GM19372 (cell line): ENCODE data around the gene IL1RL2.

Experiments used
- ATAC-seq: cut with Tn5 transposase; IDR thresholded peaks from one replicate; pipeline ENCODE4 v1.9.1; 2021; ENCODE audit warnings: mild to moderate bottlenecking, low read depth, moderate library complexity; ENCODE audit not compliant: unreplicated experiment

Gene IL1RL2

DNA sequence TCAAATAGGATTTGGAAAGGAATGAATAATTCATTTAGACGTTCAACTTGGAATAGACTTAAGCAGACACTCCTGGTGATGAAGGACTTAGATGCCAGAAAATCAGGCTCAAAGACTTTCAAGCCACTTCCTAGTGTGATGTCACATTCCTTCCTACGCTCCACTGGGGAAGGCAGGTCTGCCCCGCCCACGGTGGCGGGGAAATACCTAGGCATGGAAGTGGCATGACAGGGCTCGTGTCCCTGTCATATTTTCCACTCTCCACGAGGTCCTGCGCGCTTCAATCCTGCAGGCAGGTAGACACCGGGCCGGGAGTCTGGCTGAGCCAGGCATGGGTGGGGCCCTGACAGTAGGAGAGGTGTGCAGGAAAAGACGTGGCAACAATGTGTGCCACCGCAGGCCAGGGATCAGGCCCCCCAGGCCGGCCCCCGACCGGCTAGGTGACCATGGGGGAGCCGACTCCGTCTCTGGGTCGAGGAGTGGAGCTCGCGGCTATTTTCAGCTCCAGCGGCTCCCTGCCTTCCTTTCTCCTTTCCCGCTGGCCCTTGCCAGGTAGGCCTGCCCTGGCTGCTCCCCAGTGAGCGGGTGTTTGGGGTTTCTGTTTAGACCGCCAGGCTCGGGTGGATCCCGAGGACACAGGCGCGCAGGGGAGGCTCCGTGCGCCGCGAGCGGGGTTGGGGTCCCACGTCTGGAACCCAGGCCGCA, at the start of gene IL1RL2:
IL1RL2 (plus strand) TSS at position 233 of the 705 bp plus-strand sequence. CDS start 845 bp downstream, outside the sequence.
- ATAC-seq: no peak

DNA sequence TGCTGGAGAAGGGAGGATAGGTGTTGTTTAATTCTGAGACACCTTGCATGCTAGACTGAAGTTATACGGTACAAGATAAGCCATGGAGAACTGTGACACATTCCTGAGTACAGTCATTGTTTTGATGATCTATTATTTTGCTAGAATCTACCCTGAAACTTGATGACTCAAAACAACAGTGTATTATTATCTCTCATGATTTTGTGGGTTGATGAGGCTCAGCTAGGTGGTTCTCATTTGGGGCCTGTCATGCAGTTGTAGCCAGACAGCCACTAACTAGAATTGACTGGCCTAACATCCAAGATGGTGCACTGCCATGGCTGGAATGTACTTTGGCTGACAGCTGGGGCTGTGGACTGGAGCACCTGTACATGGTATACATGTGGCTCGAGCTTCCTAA, 49.7 kb upstream of the IL1RL2 start:
- no peak for ATAC-seq

DNA sequence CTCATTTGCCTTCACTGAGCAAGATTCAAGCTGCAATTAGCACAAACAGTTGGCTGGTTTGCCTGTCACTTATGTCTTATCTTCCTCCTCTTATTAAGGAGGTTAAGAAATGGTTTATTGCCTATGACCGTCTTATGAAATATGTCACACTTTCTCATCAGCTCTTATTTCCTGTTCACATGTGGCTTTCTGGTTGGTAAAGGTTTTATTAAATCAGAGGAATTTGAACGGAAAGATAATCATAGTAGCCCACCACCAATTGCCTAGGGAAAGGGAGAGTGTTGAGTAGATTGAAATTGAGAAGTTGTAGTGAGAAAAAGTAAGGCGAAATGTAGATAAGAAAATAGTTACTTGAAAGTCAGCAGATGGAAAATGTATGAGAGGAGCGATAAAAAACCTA, 48.5 kb upstream of the IL1RL2 start:
- no peak for ATAC-seq

- ATAC-seq: no peak
Observed at GRCh38 chr2:102139851-102140250, 47.0 kb upstream of the IL1RL2 start.

GRCh38 chr2:102140377-102140776, 46.4 kb upstream of the IL1RL2 start:
- no peak for ATAC-seq

DNA sequence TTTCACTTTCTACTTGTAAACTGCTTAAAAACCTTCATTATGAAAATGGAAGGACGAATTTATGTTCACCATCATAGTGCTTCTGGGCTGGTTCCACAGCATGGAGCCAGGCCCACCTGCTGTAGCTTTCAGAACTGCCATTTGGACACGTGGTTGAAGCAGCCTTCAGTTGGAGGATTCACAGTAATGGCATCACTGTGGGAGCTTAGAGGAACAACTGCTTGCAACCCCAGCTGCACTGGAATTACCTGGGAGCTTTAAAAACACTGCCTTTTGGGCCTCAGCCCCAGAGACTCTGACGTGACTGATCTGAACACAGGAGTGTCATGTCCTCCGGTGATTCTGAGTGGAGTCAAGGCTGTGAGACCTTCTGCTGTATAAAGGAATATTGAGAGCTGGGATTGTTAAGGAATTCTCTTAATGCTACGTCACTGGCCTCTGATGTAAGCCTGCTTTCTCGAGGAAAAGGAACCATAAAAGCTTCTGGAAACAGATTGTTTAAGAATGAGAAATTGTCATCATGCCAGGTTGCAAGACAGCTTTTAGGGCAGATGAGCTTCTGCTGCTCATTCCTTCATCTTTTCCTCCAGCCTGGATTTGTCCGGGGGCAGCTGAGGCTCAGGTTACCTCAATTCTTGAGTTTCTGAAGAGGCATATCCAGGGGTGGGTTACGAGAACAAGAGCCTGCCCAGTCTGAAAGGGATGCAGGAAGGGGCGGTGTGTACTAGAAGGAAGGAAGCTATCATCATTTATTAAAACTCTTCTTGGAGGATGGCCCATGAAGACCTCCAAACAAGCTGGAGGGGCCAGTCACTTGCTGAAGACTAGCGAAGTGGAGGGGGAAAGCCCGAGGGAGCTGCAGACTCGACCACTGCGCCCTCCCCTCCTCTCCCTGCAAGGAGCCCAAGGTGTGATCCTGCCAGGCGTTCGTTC, 45.5 kb upstream of the IL1RL2 start:
- no peak for ATAC-seq

- no peak for ATAC-seq
Observed at GRCh38 chr2:102141970-102142828, 44.6 kb upstream of the IL1RL2 start, which contains the start of gene IL1R1. IL1R1 (plus strand) TSS chr2:102142746; CDS start chr2:102157725, 14,979 bp downstream.

DNA sequence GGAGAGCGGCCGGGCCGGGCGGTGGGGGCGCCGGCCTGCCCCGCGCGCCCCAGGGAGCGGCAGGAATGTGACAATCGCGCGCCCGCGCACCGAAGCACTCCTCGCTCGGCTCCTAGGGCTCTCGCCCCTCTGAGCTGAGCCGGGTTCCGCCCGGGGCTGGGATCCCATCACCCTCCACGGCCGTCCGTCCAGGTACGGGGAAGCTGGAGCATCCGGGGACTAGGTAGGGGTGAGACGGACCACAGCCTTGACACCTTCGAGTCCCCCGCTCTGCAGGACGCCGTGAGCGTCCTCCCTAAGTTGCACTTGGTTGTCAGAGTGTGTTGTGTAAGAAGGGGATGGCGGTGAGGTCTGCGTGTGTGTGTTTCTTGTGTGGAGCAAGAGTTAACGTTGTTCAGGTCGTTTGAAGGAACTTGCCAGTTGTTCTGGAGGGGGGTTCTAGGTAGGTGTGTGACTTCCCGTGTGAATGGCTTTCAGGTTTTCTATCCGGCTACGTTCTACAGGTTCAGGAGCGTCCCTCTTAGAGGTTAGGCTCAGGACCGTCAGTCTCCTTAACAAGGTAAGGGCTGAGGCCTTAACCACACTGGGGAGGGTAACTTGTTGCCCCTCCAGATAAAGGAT, 43.9 kb upstream of the IL1RL2 start:
- no peak for ATAC-seq

- ATAC-seq: no peak
Observed at GRCh38 chr2:102143450-102143985, 43.3 kb upstream of the IL1RL2 start.

- no peak for ATAC-seq
Observed at GRCh38 chr2:102144128-102144527, 42.7 kb upstream of the IL1RL2 start.

- ATAC-seq: no peak
Observed at GRCh38 chr2:102145107-102145506, 41.7 kb upstream of the IL1RL2 start.

- ATAC-seq: no peak
Observed at GRCh38 chr2:102145934-102146333, 40.9 kb upstream of the IL1RL2 start.

- ATAC-seq: no peak
Observed at GRCh38 chr2:102147935-102148334, 38.9 kb upstream of the IL1RL2 start.

DNA sequence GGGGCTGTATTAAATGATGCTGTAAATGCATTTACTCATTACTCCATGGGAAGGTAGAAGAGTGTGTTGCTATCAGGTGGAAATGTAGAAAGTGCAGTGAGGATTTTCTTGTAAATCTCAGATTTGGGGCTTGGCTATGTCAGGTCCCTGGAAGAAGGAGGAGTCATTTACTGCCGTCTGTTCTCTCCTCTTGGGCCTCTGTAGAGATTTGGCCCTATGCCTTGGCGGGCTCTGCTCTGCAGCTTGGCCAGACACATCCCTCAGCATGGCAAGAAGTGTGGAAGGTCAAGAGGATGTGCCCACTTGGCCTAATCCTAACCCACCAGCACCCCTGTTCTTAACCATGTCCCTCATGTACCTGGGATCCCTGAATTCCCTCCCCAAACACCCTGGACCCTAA, 37.6 kb upstream of the IL1RL2 start:
- ATAC-seq: no peak

GRCh38 chr2:102149644-102150455, 37.0 kb upstream of the IL1RL2 start:
- no peak for ATAC-seq

- no peak for ATAC-seq
Observed at GRCh38 chr2:102154364-102154763, 32.5 kb upstream of the IL1RL2 start.

DNA sequence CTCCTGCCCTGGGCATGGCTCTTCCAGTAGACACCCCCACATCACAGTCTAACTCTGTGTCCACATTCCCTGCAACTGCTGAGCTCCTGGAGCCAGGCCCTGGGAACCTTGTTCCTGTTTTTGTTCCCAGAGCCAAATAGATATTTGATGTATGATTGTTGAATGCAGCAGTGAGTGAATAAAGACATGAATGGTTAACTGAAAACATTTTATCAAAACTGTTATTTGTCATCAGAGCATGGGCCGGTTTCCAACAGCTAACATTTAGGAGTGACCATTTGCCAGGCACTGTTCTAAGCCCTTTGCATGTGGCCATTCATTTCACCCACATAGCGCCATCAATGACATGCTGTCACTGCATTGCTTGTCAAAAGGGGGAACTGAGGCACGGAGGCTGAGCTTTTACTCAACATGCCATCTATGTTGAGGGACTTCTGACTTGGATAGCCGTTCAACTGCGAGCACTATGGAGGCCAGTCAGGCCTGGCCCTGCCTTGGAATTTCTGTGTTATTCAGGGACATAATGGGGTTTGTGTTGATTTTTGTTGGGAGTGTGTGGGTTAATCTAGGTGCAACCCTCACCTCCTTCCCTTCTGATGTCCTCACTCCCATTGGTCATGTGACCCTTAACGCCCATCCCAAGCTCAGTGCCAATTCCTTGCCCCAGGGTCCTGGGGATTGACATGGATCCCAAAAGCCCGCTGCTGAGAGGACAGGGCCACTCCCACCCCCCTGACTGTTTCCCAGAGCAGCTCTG, 31.7 kb upstream of the IL1RL2 start:
- no peak for ATAC-seq
